GM23338 (cell line): ENCODE data around the gene TMEM145. TPM values are rescaled to one million over a fixed set of nuclear protein-coding genes. Genes with fewer than 3 reads are reported as not detected.
A peak's percentile ranks its signal among the peaks of the same experiment; 100 is the strongest.

ENCODE experiments used
- ATAC-seq: fragments of 200-7000 bp; cut with Tn5 transposase; 3 replicates; pipeline ENCODE4 v1.9.1; 2020
- DNase-seq: peaks from one replicate; pipeline ENCODE4 v3.0.0-alpha.2; 2015; ENCODE audit warnings: low spot score
- H2AFZ ChIP-seq: fragments of 200-600 bp; sonication (generic); 2 replicates; pipeline ENCODE4 v1.8.0; 2016; ENCODE audit warnings: antibody characterized with exemption, mild to moderate bottlenecking, moderate library complexity
- H3F3A ChIP-seq: fragments of 200-600 bp; sonication (generic); replicated peaks from 2 replicates; pipeline ENCODE4 v1.8.0; 2017; ENCODE audit warnings: antibody characterized with exemption, mixed run types, low read depth
- H3K27ac ChIP-seq: fragments of 200-600 bp; sonication (generic); 2 replicates; pipeline ENCODE4 v1.6.1; 2016; ENCODE audit warnings: low read depth
- H3K27me3 ChIP-seq: fragments of 200-600 bp; sonication (generic); 2 replicates; pipeline ENCODE4 v1.8.0; 2016; ENCODE audit warnings: mild to moderate bottlenecking, mixed run types, moderate library complexity; ENCODE audit not compliant: insufficient read depth
- H3K36me3 ChIP-seq: fragments of 200-600 bp; sonication (generic); 2 replicates; pipeline ENCODE4 v1.8.0; 2016; ENCODE audit warnings: mild to moderate bottlenecking; ENCODE audit not compliant: insufficient read depth
- H3K4me1 ChIP-seq: fragments of 200-600 bp; sonication (generic); 2 replicates; pipeline ENCODE4 v1.8.0; 2016; ENCODE audit warnings: mild to moderate bottlenecking, moderate library complexity; ENCODE audit not compliant: insufficient read depth
- H3K4me2 ChIP-seq: fragments of 200-600 bp; sonication (generic); 2 replicates; pipeline ENCODE4 v1.7.1; 2017; ENCODE audit warnings: mixed run types
- H3K4me3 ChIP-seq: fragments of 200-600 bp; sonication (generic); 2 replicates; pipeline ENCODE4 v1.6.1; 2016; ENCODE audit warnings: mixed run types
- H3K79me2 ChIP-seq: fragments of 200-600 bp; sonication (generic); replicated peaks from 2 replicates; pipeline ENCODE4 v1.8.0; 2017; ENCODE audit warnings: mild to moderate bottlenecking; ENCODE audit not compliant: insufficient read depth
- H3K9me2 ChIP-seq: fragments of 200-600 bp; sonication (generic); 2 replicates; pipeline ENCODE4 v1.8.0; 2017; ENCODE audit not compliant: insufficient read depth
- H4K20me1 ChIP-seq: fragments of 200-600 bp; sonication (generic); replicated peaks from 2 replicates; pipeline ENCODE4 v1.8.0; 2017; ENCODE audit warnings: mild to moderate bottlenecking; ENCODE audit not compliant: insufficient read depth
- H3K27ac Mint-ChIP-seq: 2 replicates; pipeline ENCODE4 v1.8.0; 2020; ENCODE audit warnings: inconsistent platforms, mild to moderate bottlenecking, moderate library complexity, mixed read lengths
- H3K27me3 Mint-ChIP-seq: 3 replicates; pipeline ENCODE4 v1.8.0; 2022; ENCODE audit warnings: low read depth, mild to moderate bottlenecking, moderate library complexity, mixed read lengths, inconsistent platforms; ENCODE audit not compliant: insufficient read depth, poor library complexity
- H3K36me3 Mint-ChIP-seq: 3 replicates; pipeline ENCODE4 v1.8.0; 2021; ENCODE audit warnings: low read depth, mild to moderate bottlenecking, inconsistent platforms, moderate library complexity, mixed read lengths
- H3K4me1 Mint-ChIP-seq: 3 replicates; pipeline ENCODE4 v1.8.0; 2020; ENCODE audit warnings: mild to moderate bottlenecking, inconsistent platforms, mixed read lengths
- H3K4me3 Mint-ChIP-seq: 3 replicates; pipeline ENCODE4 v1.8.0; 2021; ENCODE audit warnings: moderate library complexity, mild to moderate bottlenecking, inconsistent platforms, mixed read lengths
- H3K9me3 Mint-ChIP-seq: 3 replicates; pipeline ENCODE4 v1.8.0; 2020; ENCODE audit warnings: moderate library complexity, mild to moderate bottlenecking, inconsistent platforms, mixed read lengths
- CTCF ChIP-seq, 2 experiments: fragments of 200-600 bp in 1 of 2; sonication (generic) in 1 of 2; conservative IDR thresholded peaks; 2 replicates each; pipeline versions ENCODE4 v1.5.1 to v1.6.1; 2016 to 2017; ENCODE audit warnings: antibody characterized with exemption in 2 of 2, low read depth in 2 of 2, mild to moderate bottlenecking in 2 of 2, moderate library complexity in 1 of 2
- EZH2phosphoT487 ChIP-seq: fragments of 200-600 bp; sonication (generic); IDR thresholded peaks from one replicate; pipeline ENCODE4 v1.8.1; 2018; ENCODE audit warnings: antibody characterized with exemption; ENCODE audit not compliant: unreplicated experiment
- JUNB ChIP-seq: IDR thresholded peaks from one replicate; pipeline ENCODE4 v1.6.1; 2016; ENCODE audit warnings: antibody characterized with exemption; ENCODE audit not compliant: unreplicated experiment
- NANOG ChIP-seq: IDR thresholded peaks from 2 replicates; pipeline ENCODE4 v1.6.1; 2016; ENCODE audit warnings: antibody characterized with exemption, borderline replicate concordance
- REST ChIP-seq: IDR thresholded peaks from one replicate; pipeline ENCODE4 v1.6.1; 2018; ENCODE audit warnings: antibody characterized with exemption; ENCODE audit not compliant: unreplicated experiment
- STAT1 ChIP-seq: IDR thresholded peaks from one replicate; pipeline ENCODE4 v1.6.1; 2016; ENCODE audit warnings: antibody characterized with exemption; ENCODE audit not compliant: unreplicated experiment
- ZNF114 ChIP-seq: fragments of 250-450 bp; sonication (Bioruptor Pico); IDR thresholded peaks from 2 replicates; pipeline ENCODE4 v1.5.0; 2020; ENCODE audit warnings: mild to moderate bottlenecking, moderate library complexity
- polyA plus RNA-seq: library from polyadenylated mRNA; unstranded; fragments of >200 nt; fragmentation: Nextera tagmentation; extraction: Ambion mirVana; gene quantifications from 2 replicates; pipeline ENCODE4 v1.2.1, GENCODE V29; 2016
- total RNA-seq: library from RNA; depleted of rRNA; stranded (reverse); fragments of >200 nt; shearing (Covaris generic); gene quantifications from 2 replicates; pipeline ENCODE4 v1.2.3, GENCODE V29; 2014

The TMEM145 gene
- total and polyA plus RNA-seq, 2 experiments from 2014 or later, result 1.9 to 5.4 TPM

- no peak overlapping the region for H3K4me2 ChIP-seq
- ATAC-seq, result no peak
Measured at GRCh38 chr19:42356686-42357085, 43.6 kb downstream of the TMEM145 start.

DNA sequence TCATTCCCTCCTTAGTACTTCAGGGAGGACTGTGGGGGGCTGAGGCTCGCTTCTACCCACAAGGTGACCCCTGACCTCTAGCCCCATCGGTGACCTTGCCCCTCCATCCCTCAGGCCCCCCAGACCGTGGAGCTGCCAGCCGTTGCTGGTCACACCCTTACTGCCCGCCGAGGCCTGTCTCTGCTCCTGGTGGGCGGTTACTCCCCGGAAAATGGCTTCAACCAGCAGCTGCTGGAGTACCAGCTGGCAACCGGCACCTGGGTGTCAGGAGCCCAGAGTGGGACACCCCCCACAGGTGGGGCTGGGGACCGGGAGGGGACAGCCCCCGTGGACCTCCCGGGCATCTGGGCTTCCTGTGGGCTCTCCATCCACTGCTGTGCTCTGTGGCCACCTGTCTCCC lies 44.2 kb downstream of the TMEM145 start:
- Mint-ChIP-seq H3K27me3 (peaks cover 13% of the 10 kb centered on the region), H3K4me1 (peaks cover 20% of the 10 kb centered on the region), H3K4me3 (no peak overlapping the region; the same call in 2 of the 3 replicates), H3K9me3 (peaks cover 3% of the 10 kb centered on the region; the same call in 2 of the 3 replicates), H3K36me3 (peaks cover 18% of the 10 kb centered on the region), H3K27ac (no peak overlapping the region)
- Histone ChIP-seq H3K9me2 (no peaks in the 10 kb centered on the region), H3K4me3 (no peak overlapping the region), H3K4me1 (no peaks in the 10 kb centered on the region; the same call in 1 of the 2 replicates), H4K20me1 (no peaks in the 10 kb centered on the region), H3K27me3 (no peaks in the 10 kb centered on the region), H3F3A (no peaks in the 10 kb centered on the region), H2AFZ (no peak overlapping the region), H3K27ac (no peak overlapping the region), H3K4me2 (no peak overlapping the region), H3K79me2 (no peaks in the 10 kb centered on the region), H3K36me3 (no peaks in the 10 kb centered on the region)
- ATAC-seq (no peak), DNase-seq (no peak)
- TF ChIP-seq CTCF (conservative IDR thresholded peaks at IDR 0.05; ENCODE audit: low read depth in 2 of 2), result no peak

More at GRCh38 chr19:42356686-42357085, 43.6 kb downstream of the TMEM145 start:
- H3K36me3 Mint-ChIP-seq, result peaks cover 21% of the 10 kb centered on the region
- no peaks in the 10 kb centered on the region for H3K36me3 ChIP-seq
- peaks cover 3% of the 10 kb centered on the region; the same call in 2 of the 3 replicates for H3K9me3 Mint-ChIP-seq
- H3K27me3 ChIP-seq, result no peaks in the 10 kb centered on the region
- no peak for DNase-seq
- H3K4me3 ChIP-seq, result no peak overlapping the region
- H3F3A ChIP-seq, result no peaks in the 10 kb centered on the region
- no peak for TF ChIP-seq EZH2phosphoT487
- H3K27ac ChIP-seq, result no peak overlapping the region
- H3K4me1 Mint-ChIP-seq, result peaks cover 21% of the 10 kb centered on the region
- no peak overlapping the region for H2AFZ ChIP-seq
- H3K27ac Mint-ChIP-seq, result no peak overlapping the region
- no peaks in the 10 kb centered on the region for H3K9me2 ChIP-seq
- H3K27me3 Mint-ChIP-seq, result peaks cover 13% of the 10 kb centered on the region
- H3K79me2 ChIP-seq, result no peaks in the 10 kb centered on the region
- no peaks in the 10 kb centered on the region for H4K20me1 ChIP-seq
- no peak overlapping the region for H3K4me3 Mint-ChIP-seq
- H3K4me1 ChIP-seq, result no peaks in the 10 kb centered on the region; the same call in 1 of the 2 replicates

DNA sequence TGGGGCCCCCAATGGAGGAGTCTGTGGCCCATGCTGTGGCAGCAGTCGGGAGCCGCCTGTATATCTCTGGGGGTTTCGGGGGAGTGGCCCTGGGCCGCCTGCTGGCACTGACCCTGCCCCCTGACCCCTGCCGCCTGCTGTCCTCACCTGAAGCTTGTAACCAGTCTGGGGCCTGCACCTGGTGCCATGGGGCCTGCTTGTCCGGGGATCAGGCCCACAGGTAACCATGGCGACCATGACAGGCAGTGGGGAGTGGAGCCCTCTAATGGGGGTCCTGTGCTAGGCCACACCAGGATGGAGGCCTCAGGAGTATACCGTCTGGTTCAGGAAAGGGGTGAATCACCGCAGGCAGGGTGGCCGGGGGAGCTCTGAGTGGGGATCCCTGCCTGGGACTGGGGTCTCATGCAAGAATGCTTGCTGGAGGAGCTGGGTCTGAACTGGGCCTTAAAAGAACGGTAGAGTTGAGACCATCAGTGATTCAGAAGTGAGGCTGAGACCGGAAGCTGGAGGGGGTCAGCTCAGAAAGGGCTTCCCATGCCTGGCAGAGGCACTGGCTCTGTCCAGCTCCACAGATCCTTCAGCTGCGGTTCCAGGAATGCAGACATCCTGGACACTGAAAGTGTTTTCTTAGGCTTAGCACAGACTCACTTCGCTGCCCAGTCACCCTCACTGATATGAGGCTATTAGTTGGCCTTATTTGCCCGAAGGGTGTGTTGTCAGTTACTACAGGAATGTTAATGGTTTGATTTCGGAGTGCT lies 47.9 kb downstream of the TMEM145 start:
- TF ChIP-seq ZNF114 (CRISPR knock-in tag), result no peak
- TF ChIP-seq NANOG, result no peak
- TF ChIP-seq EZH2phosphoT487, result no peak
- no peak for TF ChIP-seq JUNB
- no peak for TF ChIP-seq REST
- peak; percentile 47 to 71 for TF ChIP-seq CTCF (conservative IDR thresholded peaks at IDR 0.05; ENCODE audit: low read depth in 2 of 2)
- TF ChIP-seq STAT1, result no peak
- no peaks in the 10 kb centered on the region for H3K9me2 ChIP-seq
- no peaks in the 10 kb centered on the region; the same call in 1 of the 2 replicates for H3K4me1 ChIP-seq
- no peak overlapping the region for H3K4me3 ChIP-seq
- Mint-ChIP-seq H3K9me3 (peaks cover 11% of the 10 kb centered on the region), H3K27ac (peak overlapping the region; percentile 63), H3K4me3 (no peak overlapping the region), H3K27me3 (peaks cover 10% of the 10 kb centered on the region), H3K36me3 (peaks cover 37% of the 10 kb centered on the region), H3K4me1 (peaks cover 26% of the 10 kb centered on the region)
- no peaks in the 10 kb centered on the region for H3F3A ChIP-seq
- H3K27me3 ChIP-seq, result no peaks in the 10 kb centered on the region
- H3K4me2 ChIP-seq, result no peak overlapping the region
- peak; percentile 93 for ATAC-seq
- H3K36me3 ChIP-seq, result no peaks in the 10 kb centered on the region; the same call in 1 of the 2 replicates
- no peak overlapping the region for H3K27ac ChIP-seq
- no peaks in the 10 kb centered on the region for H4K20me1 ChIP-seq
- peak; percentile 86 for DNase-seq
- H2AFZ ChIP-seq, result no peak overlapping the region
- no peaks in the 10 kb centered on the region for H3K79me2 ChIP-seq
